Stromal cell of bone marrow (primary cell): ENCODE measurements around the gene TRMT1.
"Not testable (repeated sequence)": the region's sequence is repeated elsewhere in the genome, so short reads cannot be mapped to it uniquely, and the experiment has no call there.

Experiments used
- DNase-seq: peaks from one replicate; pipeline ENCODE4 v3.0.0-alpha.2; 2012; ENCODE audit warnings: low read depth

Gene TRMT1

GRCh38 chr19:13150187-13150930 lies 33.8 kb upstream of the TRMT1 start, which contains the start of the genes IER2 and STX10:
Gene IER2 (plus strand): TSS chr19:13150411. CDS start chr19:13153187, 2,776 bp downstream.
Gene STX10 (minus strand): TSS chr19:13150375. CDS start chr19:13150173, 202 bp downstream.
- DNase-seq = peak; percentile 95

- DNase-seq = no peak
These were observed 33.2 kb upstream of the TRMT1 start for GRCh38 chr19:13149628-13150186.

- not testable (repeated sequence) for DNase-seq
These were observed 32.7 kb upstream of the TRMT1 start for GRCh38 chr19:13149173-13149627.

GRCh38 chr19:13146763-13147563 lies 30.4 kb upstream of the TRMT1 start:
- DNase-seq = no peak

- no peak for DNase-seq
These were observed 23.2 kb upstream of the TRMT1 start for GRCh38 chr19:13139633-13140311.

GRCh38 chr19:13138916-13139198 lies 22.3 kb upstream of the TRMT1 start:
- DNase-seq = no peak

- no peak for DNase-seq
These were observed 21.8 kb upstream of the TRMT1 start for GRCh38 chr19:13138171-13138915.

GRCh38 chr19:13137290-13137794 lies 20.8 kb upstream of the TRMT1 start:
- DNase-seq = no peak

GRCh38 chr19:13135068-13136062 lies 18.8 kb upstream of the TRMT1 start:
- DNase-seq = no peak

GRCh38 chr19:13134626-13135025 lies 18.1 kb upstream of the TRMT1 start:
- DNase-seq = no peak

GRCh38 chr19:13133241-13133870 lies 16.8 kb upstream of the TRMT1 start:
- DNase-seq = no peak

GRCh38 chr19:13132471-13133180 lies 16.1 kb upstream of the TRMT1 start:
- DNase-seq = no peak

- no peak for DNase-seq
These were observed 14.4 kb upstream of the TRMT1 start for GRCh38 chr19:13130886-13131490.

GRCh38 chr19:13129384-13129783 lies 12.8 kb upstream of the TRMT1 start:
- no peak for DNase-seq

GRCh38 chr19:13128583-13128982 lies 12.0 kb upstream of the TRMT1 start:
- DNase-seq = no peak

GRCh38 chr19:13127811-13128575 lies 11.5 kb upstream of the TRMT1 start:
- DNase-seq = no peak

- no peak for DNase-seq
These were observed 10.5 kb upstream of the TRMT1 start for GRCh38 chr19:13127051-13127450.
